ENCODE data around the gene ZNF407.

GRCh38 chr18:75016025-75016717, 418.5 kb downstream of the ZNF407 start:
- no peak for TF ChIP-seq CTCF (conservative IDR thresholded peaks at IDR 0.05 in 1 of 2, IDR thresholded peaks at IDR 0.05 in 1 of 2; ENCODE audit: extremely low read depth in 1 of 2, insufficient read depth in 1 of 2, low read depth in 1 of 2, low read length in 2 of 2)
- no peak for TF ChIP-seq EZH2 (IDR thresholded peaks at IDR 0.05; ENCODE audit: borderline replicate concordance, low read length)
